ENCODE measurements around the gene AK8.

DNA sequence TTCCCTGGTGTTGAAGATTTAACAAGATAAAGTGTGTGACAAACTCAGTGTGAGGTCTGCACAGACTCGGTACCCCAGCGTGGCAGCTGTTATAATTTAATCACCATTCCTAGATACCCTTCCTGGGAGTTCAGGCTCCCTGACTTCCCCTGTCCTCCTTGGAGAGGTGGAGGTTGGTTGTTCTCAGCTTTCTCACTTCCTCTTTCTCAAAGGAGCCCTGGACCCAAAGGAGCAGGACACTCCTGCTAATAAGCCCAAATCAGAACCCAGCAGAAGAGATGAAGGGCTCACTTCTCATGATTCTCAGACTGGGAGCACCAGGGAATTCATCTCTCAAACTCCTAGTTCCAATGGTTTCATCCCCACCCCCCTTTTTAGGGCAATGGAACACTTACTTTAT is 149.6 kb downstream of the AK8 start:
- TF ChIP-seq, protein P1, sequence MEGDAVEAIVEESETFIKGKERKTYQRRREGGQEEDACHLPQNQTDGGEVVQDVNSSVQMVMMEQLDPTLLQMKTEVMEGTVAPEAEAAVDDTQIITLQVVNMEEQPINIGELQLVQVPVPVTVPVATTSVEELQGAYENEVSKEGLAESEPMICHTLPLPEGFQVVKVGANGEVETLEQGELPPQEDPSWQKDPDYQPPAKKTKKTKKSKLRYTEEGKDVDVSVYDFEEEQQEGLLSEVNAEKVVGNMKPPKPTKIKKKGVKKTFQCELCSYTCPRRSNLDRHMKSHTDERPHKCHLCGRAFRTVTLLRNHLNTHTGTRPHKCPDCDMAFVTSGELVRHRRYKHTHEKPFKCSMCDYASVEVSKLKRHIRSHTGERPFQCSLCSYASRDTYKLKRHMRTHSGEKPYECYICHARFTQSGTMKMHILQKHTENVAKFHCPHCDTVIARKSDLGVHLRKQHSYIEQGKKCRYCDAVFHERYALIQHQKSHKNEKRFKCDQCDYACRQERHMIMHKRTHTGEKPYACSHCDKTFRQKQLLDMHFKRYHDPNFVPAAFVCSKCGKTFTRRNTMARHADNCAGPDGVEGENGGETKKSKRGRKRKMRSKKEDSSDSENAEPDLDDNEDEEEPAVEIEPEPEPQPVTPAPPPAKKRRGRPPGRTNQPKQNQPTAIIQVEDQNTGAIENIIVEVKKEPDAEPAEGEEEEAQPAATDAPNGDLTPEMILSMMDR (IDR thresholded peaks at IDR 0.05), result no peak
- no peak for TF ChIP-seq POLR2A (IDR thresholded peaks at IDR 0.05)

Measured in ovary (tissue), 3 donors.